ENCODE data around the gene FHIT.
"Not testable (repeated sequence)": the region's sequence is repeated elsewhere in the genome, so short reads cannot be mapped to it uniquely, and the experiment has no call there.

Gene FHIT

GRCh38 chr3:60574046-60574769 is 677.0 kb downstream of the FHIT start:
- no peak for DNase-seq (ENCODE audit: low read depth, low spot score)

DNA sequence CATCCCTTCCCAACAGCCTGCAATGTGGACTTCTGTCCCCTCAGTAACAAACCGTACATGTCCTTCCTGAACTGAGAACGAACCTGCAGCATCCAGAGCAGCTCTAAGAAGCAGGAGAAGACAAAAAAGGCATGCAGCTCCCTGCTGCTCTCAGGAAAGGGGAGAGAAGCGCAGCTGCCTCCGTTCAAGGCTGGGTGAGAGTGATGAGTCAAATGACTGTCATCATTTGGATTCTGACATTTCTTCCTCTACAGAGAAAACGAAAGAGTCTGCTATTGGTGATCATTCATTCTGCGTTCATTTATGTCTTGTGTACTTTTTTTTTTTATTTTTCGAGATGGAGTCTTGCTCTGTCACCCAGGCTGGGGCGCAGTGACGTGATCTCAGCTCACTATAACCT is 677.8 kb downstream of the FHIT start:
- DNase-seq (ENCODE audit: low read depth, low spot score) = no peak

DNA sequence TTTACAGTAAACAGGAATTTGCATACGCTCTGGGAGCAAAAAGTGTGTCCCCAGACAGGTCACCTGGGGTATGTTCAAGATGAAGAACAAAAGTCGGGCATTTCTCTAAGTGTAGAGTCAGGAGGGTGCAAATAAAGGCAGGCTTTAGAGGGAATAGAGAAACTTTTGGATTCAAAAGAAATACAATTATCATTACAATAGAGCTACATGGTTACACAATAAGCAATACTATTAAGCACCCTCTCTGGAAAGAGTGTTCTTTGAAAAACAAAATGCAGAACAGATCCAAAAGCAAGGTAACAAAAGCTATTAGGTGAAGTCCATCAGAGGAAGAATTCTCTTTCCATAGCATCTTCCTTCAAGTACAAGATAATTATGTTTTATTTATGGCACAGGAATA is 679.7 kb downstream of the FHIT start:
- no peak for DNase-seq (ENCODE audit: low read depth, low spot score)

GRCh38 chr3:60557122-60557521 is 694.1 kb downstream of the FHIT start:
- no peak for DNase-seq (ENCODE audit: low read depth, low spot score)

GRCh38 chr3:60555686-60556354 is 695.4 kb downstream of the FHIT start:
- no peak for DNase-seq (ENCODE audit: low read depth, low spot score)

DNA sequence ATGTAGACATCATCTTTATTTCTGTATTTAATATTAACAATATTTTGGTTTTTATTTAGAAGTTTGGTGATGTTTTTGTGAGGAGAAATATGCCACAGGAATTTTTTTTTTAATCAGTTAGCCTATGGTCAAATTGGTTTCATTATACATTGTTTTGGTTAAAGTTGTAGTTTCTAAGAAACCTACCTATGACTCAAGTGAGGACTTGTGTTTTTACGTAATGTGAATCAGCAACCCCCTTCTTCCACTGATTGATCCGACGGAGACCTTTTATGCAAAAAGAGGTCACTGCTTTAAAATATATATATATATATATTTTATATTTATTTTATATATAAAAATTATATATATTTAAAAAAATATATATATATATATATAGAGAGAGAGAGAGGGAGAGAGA is 698.1 kb downstream of the FHIT start:
- no peak for DNase-seq (ENCODE audit: low read depth, low spot score)

- no peak for DNase-seq (ENCODE audit: low read depth, low spot score)
Observed at GRCh38 chr3:60552581-60552980, 698.7 kb downstream of the FHIT start.

- no peak for DNase-seq (ENCODE audit: low read depth, low spot score)
Observed at GRCh38 chr3:60551455-60552209, 699.6 kb downstream of the FHIT start.

GRCh38 chr3:60549863-60550262 is 701.4 kb downstream of the FHIT start:
- no peak for DNase-seq (ENCODE audit: low read depth, low spot score)

GRCh38 chr3:60542995-60543394 is 708.3 kb downstream of the FHIT start:
- no peak for DNase-seq (ENCODE audit: low read depth, low spot score)

DNA sequence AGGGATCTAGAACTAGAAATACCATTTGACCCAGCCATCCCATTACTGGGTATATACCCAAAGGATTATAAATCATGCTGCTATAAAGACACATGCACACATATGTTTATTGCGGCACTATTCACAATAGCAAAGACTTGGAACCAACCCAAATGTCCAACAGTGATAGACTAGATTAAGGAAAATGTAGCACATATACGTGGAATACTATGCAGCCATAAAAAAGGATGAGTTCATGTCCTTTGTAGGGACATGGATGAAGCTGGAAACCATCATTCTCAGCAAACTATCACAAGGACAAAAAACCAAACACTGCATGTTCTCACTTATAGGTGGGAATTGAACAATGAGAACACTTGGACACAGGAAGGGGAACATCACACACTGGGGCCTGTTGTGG is 711.9 kb downstream of the FHIT start:
- DNase-seq (ENCODE audit: low read depth, low spot score) = not testable (repeated sequence)

DNA sequence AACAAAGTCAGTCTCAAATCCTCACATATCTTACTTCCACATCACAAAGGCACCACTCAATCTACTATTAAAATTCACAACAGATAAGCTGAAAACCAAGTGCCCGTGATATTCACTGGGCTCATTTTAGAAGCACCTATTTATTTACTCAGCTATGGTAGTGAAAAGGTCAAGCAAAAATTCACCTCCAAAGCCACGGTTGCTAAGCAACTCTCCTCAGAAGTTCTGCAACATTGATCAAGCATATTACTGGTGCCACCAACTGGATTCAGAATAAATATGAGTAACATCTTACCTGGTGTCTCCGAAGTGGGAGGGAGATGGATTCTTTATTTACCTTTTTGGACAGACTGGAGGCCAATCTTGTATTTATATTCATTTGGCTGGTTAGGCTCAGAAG is 714.8 kb downstream of the FHIT start:
- DNase-seq (ENCODE audit: low read depth, low spot score) = no peak

DNA sequence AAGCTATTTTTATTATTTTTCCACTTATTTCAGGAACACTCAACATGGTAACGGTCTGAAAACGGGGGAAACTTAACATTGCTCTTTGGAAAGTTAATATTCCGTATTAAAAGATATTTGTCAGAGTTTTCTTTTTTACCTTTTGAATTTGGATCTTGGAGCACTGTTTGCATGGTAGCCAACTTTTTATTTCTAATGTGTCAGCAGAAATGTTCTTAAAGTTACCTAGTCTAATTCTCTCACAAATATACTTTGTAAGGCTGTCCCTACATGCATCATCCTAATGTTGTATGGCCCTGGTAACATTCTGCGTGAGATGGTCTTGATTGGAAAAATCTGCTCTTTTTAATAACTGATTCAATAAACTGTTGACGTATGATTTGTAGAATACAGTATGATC is 719.5 kb downstream of the FHIT start:
- DNase-seq (ENCODE audit: low read depth, low spot score) = no peak

DNA sequence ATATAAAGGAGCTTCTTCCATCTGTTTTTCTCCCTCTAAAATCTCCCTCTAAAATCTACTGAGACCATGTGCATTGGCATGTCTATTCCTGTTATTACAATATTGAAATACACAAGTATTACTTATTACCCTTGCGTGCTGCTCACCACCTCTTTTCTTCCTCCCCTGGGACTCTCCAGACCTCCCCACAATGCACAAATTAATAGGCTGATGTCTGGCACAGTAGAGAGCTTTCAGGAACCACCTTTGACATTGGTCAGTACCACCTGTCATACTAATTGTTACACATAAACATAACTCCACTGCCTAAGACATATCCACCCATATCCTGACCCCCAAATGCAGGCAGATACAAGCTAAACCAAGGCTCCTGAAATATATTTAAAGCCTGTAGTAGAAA is 722.6 kb downstream of the FHIT start:
- DNase-seq (ENCODE audit: low read depth, low spot score) = no peak

GRCh38 chr3:60523536-60523935 is 727.7 kb downstream of the FHIT start:
- no peak for DNase-seq (ENCODE audit: low read depth, low spot score)

DNA sequence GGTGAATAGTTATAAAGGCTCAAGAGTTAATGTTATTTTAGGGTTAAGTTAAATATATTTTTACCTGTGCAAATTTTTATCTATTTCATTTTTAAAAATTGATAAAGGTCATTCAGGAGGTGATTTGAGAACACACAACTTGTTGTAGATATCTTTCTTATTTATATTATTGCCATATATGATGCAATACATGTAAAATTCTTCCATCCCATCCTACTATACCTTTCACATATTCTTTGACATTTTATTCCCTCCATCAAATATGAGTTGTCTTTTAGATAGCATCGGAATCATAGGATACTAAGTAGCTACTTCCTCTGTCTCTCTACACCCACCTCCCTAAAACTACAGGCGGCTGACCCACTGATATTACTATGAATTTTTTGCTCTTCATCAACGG is 734.1 kb downstream of the FHIT start:
- no peak for DNase-seq (ENCODE audit: low read depth, low spot score)

- DNase-seq (ENCODE audit: low read depth, low spot score) = no peak
Observed at GRCh38 chr3:60514866-60515265, 736.4 kb downstream of the FHIT start.

GRCh38 chr3:60514085-60514649 is 737.1 kb downstream of the FHIT start:
- no peak for DNase-seq (ENCODE audit: low read depth, low spot score)

GRCh38 chr3:60513241-60513640 is 738.0 kb downstream of the FHIT start:
- DNase-seq (ENCODE audit: low read depth, low spot score) = no peak

DNA sequence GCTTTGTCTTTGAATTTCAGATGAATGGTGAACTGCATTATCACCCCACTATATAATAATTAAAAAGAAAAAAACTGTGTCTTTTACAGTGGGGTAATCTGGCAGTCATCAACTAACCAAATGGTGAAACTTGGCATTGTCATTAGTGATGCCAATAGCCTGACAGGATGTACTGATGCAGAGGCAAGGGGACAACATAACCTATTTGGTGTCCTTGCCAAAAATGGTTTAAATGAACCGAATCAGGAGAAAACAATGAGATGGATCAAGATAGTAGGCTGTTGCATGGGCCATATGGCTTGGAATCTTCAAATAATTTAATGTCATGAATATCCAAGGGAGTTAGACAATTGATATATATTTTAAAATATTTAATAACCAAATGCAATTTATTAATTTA is 738.7 kb downstream of the FHIT start:
- no peak for DNase-seq (ENCODE audit: low read depth, low spot score)

GRCh38 chr3:60509471-60509870 is 741.8 kb downstream of the FHIT start:
- no peak for DNase-seq (ENCODE audit: low read depth, low spot score)

DNA sequence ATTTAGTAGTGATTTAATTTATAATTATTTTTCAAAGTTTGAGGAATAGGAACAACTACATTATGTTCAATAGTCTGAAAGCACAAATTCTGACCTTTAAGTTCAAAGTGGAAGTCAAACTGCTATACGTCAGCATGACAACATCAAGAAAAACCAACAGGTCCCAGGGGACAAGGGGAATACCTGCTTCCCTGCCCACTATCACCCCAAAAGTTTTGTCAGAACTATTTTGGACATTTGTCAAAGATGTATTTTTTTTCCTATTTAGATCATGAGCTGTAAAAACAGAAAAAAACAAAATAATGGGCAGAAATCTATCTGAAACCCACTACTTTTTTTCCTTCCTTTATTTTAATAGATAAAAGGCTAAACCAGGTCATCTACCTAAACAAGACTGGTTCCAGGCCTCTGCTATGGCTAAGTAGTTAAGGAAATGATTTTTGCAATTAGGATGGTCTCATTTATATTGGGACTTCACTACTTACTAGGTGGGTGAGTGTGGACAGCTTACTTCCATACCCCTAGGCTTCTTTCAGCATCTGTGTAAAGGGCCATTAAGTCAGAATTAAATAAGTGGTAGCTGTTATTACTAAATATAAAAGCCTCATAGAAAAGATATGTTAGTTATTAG is 746.3 kb downstream of the FHIT start:
- DNase-seq (ENCODE audit: low read depth, low spot score) = no peak
